ENCODE measurements around the gene SH3GL1. TPM values are rescaled to one million over a fixed set of nuclear protein-coding genes. Genes with fewer than 3 reads are reported as not detected.

Gene SH3GL1
- total and polyA plus RNA-seq, 11 donors: 14.4 to 43.6 (median 22.2) TPM

GRCh38 chr19:4324228-4324627 is 76.1 kb downstream of the SH3GL1 start:
- H3K27me3 ChIP-seq: peaks cover 0 to 5% (median 0%) of the 10 kb centered on the region in 9 donors
- TF ChIP-seq POLR2A (IDR thresholded peaks at IDR 0.05) (no peak), CTCF (IDR thresholded peaks at IDR 0.05) (no peak)
- H3K4me1 ChIP-seq: peaks cover 0 to 24% (median 16%) of the 10 kb centered on the region in 12 donors
- intact Hi-C loops (cut with DNase I): loop anchor here in 1 of 10 donors (10.0 kb wide), 1 partner anchor 59 kb away; no protein-coding TSS in a partner anchor
- H3K4me3 ChIP-seq: no peak overlapping the region
- DNase-seq (no peak), ATAC-seq (no peak)
- 90 to 91% (median 91%) methylated on average over 11 to 12 of the region's 12 CpGs for WGBS, 4 donors
- H3K9me3 ChIP-seq: peaks cover 0 to 12% (median 0%) of the 10 kb centered on the region in 12 donors
- H3K36me3 ChIP-seq: no peaks in the 10 kb centered on the region
- no peak overlapping the region for H3K27ac ChIP-seq

- intact Hi-C loops (cut with DNase I): loop anchor here in 1 of 10 donors (10.0 kb wide), 1 partner anchor 59 kb away; no protein-coding TSS in a partner anchor
- no peak overlapping the region for H3K4me3 ChIP-seq
- no peak overlapping the region for H3K27ac ChIP-seq
- no peaks in the 10 kb centered on the region for H3K36me3 ChIP-seq
- peaks cover 0 to 16% (median 0%) of the 10 kb centered on the region in 12 donors for H3K9me3 ChIP-seq
- H3K4me1 ChIP-seq: peaks cover 0 to 19% (median 12%) of the 10 kb centered on the region in 12 donors
- 84 to 93% (median 88%) methylated on average over 5 to 9 of the region's 9 CpGs for WGBS, 4 donors
- peaks cover 0 to 5% (median 0%) of the 10 kb centered on the region in 9 donors for H3K27me3 ChIP-seq
- DNase-seq (no peak), ATAC-seq (no peak)
- TF ChIP-seq POLR2A (IDR thresholded peaks at IDR 0.05) (no peak), CTCF (IDR thresholded peaks at IDR 0.05) (no peak)
These were observed 76.7 kb downstream of the SH3GL1 start for GRCh38 chr19:4323692-4324091.

- peaks cover 0 to 5% (median 0%) of the 10 kb centered on the region in 9 donors for H3K27me3 ChIP-seq
- H3K36me3 ChIP-seq: no peaks in the 10 kb centered on the region
- peaks cover 0 to 15% (median 12%) of the 10 kb centered on the region in 12 donors for H3K4me1 ChIP-seq
- DNase-seq (no peak), ATAC-seq (no peak)
- intact Hi-C loops (cut with DNase I): loop anchor here in 1 of 10 donors (10.0 kb wide), 1 partner anchor 58 kb away; no protein-coding TSS in a partner anchor
- peaks cover 0 to 16% (median 0%) of the 10 kb centered on the region in 12 donors for H3K9me3 ChIP-seq
- no peak overlapping the region for H3K4me3 ChIP-seq
- TF ChIP-seq POLR2A (IDR thresholded peaks at IDR 0.05) (no peak), CTCF (IDR thresholded peaks at IDR 0.05) (no peak)
- WGBS, 4 donors: 75 to 93% (median 77%) methylated on average over 16 to 37 of the region's 37 CpGs
- H3K27ac ChIP-seq: no peak overlapping the region
These were observed 77.2 kb downstream of the SH3GL1 start for GRCh38 chr19:4322942-4323665.

- peaks cover 0 to 16% (median 0%) of the 10 kb centered on the region in 12 donors for H3K9me3 ChIP-seq
- intact Hi-C loops (cut with DNase I): loop anchor here in 1 of 10 donors (10.0 kb wide), 1 partner anchor 56 kb away; no protein-coding TSS in a partner anchor
- no peaks in the 10 kb centered on the region for H3K4me1 ChIP-seq
- H3K4me3 ChIP-seq: no peak overlapping the region
- H3K36me3 ChIP-seq: no peaks in the 10 kb centered on the region
- no peak for DNase-seq
- peaks cover 0 to 6% (median 0%) of the 10 kb centered on the region in 9 donors for H3K27me3 ChIP-seq
- H3K27ac ChIP-seq: no peak overlapping the region
- TF ChIP-seq CTCF (IDR thresholded peaks at IDR 0.05) (no peak), POLR2A (IDR thresholded peaks at IDR 0.05) (no peak)
- 92 to 98% (median 96%) methylated on average over 2 of the region's 2 CpGs for WGBS, 4 donors
- no peak for ATAC-seq
These were observed 79.9 kb downstream of the SH3GL1 start for GRCh38 chr19:4320419-4320818.
